LNCaP clone FGC (cell line): ENCODE measurements around the gene KMT2E.

Experiments used
- DNase-seq: peaks from one replicate; pipeline ENCODE4 v3.0.0-alpha.2; 2011; ENCODE audit warnings: low read depth
- H3K4me3 ChIP-seq: 2 replicates; pipeline ENCODE4 v1.5.1; 2011; ENCODE audit warnings: mild to moderate bottlenecking, low read depth, low read length, control low read depth
- TF ChIP-seq, protein P1 (sequence below): IDR thresholded peaks from 2 replicates; pipeline ENCODE4 v1.5.1; 2012; ENCODE audit warnings: mild to moderate bottlenecking; ENCODE audit not compliant: control insufficient read depth, insufficient read depth; ENCODE audit errors: extremely low read depth

The KMT2E gene

GRCh38 chr7:105016068-105016708 is 2.2 kb downstream of the KMT2E start:
- TF ChIP-seq, protein P1, sequence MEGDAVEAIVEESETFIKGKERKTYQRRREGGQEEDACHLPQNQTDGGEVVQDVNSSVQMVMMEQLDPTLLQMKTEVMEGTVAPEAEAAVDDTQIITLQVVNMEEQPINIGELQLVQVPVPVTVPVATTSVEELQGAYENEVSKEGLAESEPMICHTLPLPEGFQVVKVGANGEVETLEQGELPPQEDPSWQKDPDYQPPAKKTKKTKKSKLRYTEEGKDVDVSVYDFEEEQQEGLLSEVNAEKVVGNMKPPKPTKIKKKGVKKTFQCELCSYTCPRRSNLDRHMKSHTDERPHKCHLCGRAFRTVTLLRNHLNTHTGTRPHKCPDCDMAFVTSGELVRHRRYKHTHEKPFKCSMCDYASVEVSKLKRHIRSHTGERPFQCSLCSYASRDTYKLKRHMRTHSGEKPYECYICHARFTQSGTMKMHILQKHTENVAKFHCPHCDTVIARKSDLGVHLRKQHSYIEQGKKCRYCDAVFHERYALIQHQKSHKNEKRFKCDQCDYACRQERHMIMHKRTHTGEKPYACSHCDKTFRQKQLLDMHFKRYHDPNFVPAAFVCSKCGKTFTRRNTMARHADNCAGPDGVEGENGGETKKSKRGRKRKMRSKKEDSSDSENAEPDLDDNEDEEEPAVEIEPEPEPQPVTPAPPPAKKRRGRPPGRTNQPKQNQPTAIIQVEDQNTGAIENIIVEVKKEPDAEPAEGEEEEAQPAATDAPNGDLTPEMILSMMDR, result no peak
- peak overlapping the region; percentile 95 for H3K4me3 ChIP-seq
- no peak for DNase-seq

DNA sequence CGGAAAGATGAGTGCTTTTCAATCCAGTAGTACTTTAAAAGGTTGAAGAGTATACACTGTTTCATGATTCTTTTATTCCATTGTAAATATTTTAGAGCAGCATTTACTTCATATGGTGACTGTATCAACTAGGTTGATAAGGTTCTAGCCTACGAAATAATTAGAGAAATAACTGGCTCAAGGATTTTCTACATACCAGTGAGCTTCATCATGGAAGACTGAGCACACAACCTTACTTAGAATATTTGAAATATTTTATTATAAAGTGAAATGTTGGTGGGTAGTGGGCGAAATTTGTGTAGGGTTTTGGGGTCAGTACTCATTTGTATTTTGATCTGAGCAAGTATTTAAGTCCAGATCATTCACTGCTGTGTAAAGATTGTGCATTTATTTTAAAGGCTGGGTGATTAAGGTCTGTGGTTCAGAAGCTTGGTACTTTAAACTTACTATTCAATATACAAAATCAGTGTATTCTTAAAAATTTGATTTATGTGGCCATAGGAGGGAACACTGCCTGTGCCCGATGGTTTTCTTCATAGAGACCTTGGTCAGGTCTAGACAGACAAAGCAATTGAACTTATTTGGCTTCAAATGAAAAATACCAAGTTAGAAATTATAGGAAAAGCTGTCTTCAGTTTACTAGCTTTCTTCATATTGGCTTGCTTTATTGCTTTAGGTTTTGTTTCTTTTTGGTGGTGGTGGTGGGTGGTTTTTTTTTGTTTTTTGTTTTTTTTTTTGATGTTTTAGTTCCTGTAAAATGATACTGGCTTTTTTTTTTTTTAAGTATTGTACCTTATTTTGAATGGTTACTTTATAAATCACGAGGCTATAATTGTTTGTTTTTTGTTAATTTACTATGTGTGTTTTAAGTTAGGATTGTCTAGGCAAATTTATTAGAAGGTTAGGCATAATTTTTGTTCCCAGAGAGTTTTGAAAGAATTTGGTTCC is 3.0 kb downstream of the KMT2E start:
- H3K4me3 ChIP-seq, result peak overlapping the region; percentile 95
- TF ChIP-seq, protein P1, result no peak
- DNase-seq, result no peak

DNA sequence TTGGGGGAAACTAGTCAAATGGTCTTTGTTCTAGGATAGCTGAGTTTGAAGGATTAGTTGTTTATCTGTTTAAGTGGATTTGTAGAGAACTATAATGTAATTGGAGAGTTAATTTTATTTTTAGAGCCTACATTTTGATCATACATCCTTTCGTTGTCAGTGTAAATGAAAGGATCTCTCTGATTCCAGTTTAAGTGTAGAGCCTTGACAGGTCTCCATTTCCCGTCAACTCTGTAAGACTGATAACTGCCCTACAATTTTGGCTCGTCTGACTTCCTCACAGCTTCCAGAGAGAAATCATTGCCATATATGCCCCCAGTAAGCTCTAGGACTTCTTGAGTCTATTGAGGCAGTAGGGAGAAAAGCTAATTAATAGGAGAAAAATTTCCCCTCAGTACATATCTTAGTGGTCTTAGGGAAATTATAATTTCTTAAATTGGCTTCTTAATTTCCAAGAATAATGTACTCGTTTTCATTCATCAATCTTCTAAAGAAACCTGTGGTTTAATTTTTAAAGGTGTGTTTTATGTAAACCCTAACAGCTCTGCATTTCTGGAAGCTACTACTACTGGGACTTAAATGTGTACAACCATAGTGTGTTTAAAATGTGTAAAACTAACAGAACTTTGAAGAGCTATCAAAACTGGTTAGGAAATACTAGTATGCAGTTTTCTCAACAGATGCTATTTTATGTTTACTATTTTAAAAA is 3.8 kb downstream of the KMT2E start:
- TF ChIP-seq, protein P1, result no peak

DNA sequence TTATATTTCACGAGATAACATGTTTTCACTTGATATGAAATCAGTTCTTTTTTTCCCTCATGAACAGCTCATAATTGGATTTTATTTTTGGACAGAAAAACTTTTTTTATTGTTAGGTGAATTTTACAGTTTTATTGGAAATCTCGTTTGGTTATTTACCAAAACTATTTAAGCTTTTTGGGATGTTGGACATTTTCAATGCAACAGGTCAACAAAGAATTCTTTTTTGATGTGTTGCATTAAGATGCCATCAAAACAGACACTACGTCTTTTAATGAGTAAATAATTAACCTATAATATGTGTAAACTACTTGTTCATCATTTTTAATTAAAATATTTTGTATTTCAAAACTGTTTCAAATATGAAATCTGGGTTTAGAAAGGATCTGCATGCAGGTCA is 5.3 kb downstream of the KMT2E start:
- no peak for DNase-seq
- no peak overlapping the region for H3K4me3 ChIP-seq
- TF ChIP-seq, protein P1, result no peak

More for the DNA sequence above, 3.8 kb downstream of the KMT2E start:
- H3K4me3 ChIP-seq, result peak overlapping the region; percentile 95
- DNase-seq, result no peak

GRCh38 chr7:105020926-105021325 is 6.9 kb downstream of the KMT2E start:
- DNase-seq, result no peak
- H3K4me3 ChIP-seq, result no peak overlapping the region
- TF ChIP-seq, protein P1, result no peak

DNA sequence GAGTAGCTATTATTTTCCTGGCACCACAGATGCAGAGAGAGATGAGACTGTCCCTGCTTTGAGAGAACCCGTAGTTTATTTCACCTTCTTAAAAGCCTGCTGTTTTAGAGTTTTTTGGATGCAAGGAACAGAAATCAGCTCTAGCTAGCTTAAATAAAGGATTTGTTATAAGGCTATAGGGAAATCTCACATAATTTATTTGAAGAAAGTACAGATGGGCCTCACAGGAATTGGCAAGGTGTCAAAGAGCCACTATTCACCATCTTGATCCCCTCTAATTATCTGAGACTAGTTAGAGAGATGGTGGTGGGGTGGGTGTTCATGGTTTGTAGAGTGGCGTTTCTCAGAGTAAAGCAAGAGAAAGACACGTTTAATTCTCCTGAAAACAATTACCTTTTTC is 7.3 kb downstream of the KMT2E start:
- no peak for DNase-seq
- H3K4me3 ChIP-seq, result no peak overlapping the region
- TF ChIP-seq, protein P1, result no peak
